HEK293 (cell line): ENCODE data around the gene APOO.

Source experiments
- CTCF ChIA-PET: fragments of 350-600 bp; formaldehyde crosslinking; extraction: SDS; loops from one replicate; lab custom pipeline; 2021; ENCODE audit warnings: antibody characterized with exemption; lab: Yijun Ruan, JAX
- POLR2A ChIA-PET: fragments of 300-600 bp; formaldehyde crosslinking; extraction: SDS; loops from one replicate; lab custom pipeline; 2020; ENCODE audit warnings: antibody characterized with exemption, inconsistent platforms; lab: Yijun Ruan, JAX
- H3K27ac ChIP-seq: fragments of 200-500 bp; sonication (Bioruptor generic); 2 replicates; pipeline ENCODE4 v1.5.1; 2014; ENCODE audit warnings: low read depth, low read length, control low read depth, inconsistent platforms; ENCODE audit errors: extremely low read depth
- H3K36me3 ChIP-seq, 2 experiments: fragments of 200-500 bp in 1 of 2; sonication (Bioruptor generic) in 1 of 2; 1 replicate in 1 of 2; 2 replicates in 1 of 2; pipeline ENCODE4 v1.5.1; 2014 to 2017; ENCODE audit warnings: inconsistent platforms in 2 of 2, low read length in 2 of 2; ENCODE audit not compliant: control insufficient read depth in 2 of 2, insufficient read depth in 1 of 2
- H3K4me1 ChIP-seq: fragments of 200-500 bp; sonication (Bioruptor generic); 2 replicates; pipeline ENCODE4 v1.5.1; 2014; ENCODE audit warnings: mild to moderate bottlenecking, low read length, inconsistent platforms; ENCODE audit not compliant: control insufficient read depth, insufficient read depth
- H3K4me3 ChIP-seq: 2 replicates; pipeline ENCODE4 v1.5.1; 2011; ENCODE audit warnings: low read depth, mild to moderate bottlenecking, control low read depth, low read length, moderate library complexity
- H3K9me3 ChIP-seq: fragments of 200-500 bp; sonication (Bioruptor generic); 2 replicates; pipeline ENCODE4 v1.5.1; 2014; ENCODE audit warnings: low read depth, low read length, inconsistent platforms; ENCODE audit not compliant: control insufficient read depth, insufficient read depth
- EGR2 ChIP-seq: fragments of 450-650 bp; formaldehyde crosslinking; IDR thresholded peaks from 2 replicates; pipeline ENCODE4 v1.5.1; 2016; ENCODE audit warnings: low read depth, missing biosample characterization, missing genetic modification characterization
- GFI1B ChIP-seq: fragments of 450-650 bp; formaldehyde crosslinking; IDR thresholded peaks from 2 replicates; pipeline ENCODE4 v1.5.1; 2016; ENCODE audit warnings: missing biosample characterization, missing genetic modification characterization
- IKZF3 ChIP-seq: fragments of 450-650 bp; IDR thresholded peaks from 2 replicates; pipeline ENCODE4 v1.5.0; 2018; ENCODE audit warnings: missing biosample characterization, mild to moderate bottlenecking, missing genetic modification characterization, moderate library complexity
- MZF1 ChIP-seq: fragments of 450-650 bp; formaldehyde crosslinking; IDR thresholded peaks from 2 replicates; pipeline ENCODE4 v1.5.1; 2017; ENCODE audit warnings: missing biosample characterization, missing genetic modification characterization, borderline replicate concordance
- TRIM28 ChIP-seq: IDR thresholded peaks from 2 replicates; pipeline ENCODE4 v1.6.1; 2011; ENCODE audit warnings: low read length, control low read depth, borderline replicate concordance
- ZBTB8A ChIP-seq: fragments of 450-650 bp; formaldehyde crosslinking; IDR thresholded peaks from 2 replicates; pipeline ENCODE4 v1.5.1; 2016; ENCODE audit warnings: missing biosample characterization, missing genetic modification characterization
- ZFHX2 ChIP-seq: fragments of 450-650 bp; formaldehyde crosslinking; conservative IDR thresholded peaks from 2 replicates; pipeline ENCODE4 v1.5.1; 2016; ENCODE audit warnings: missing biosample characterization, missing genetic modification characterization
- ZNF138 ChIP-seq: fragments of 450-650 bp; formaldehyde crosslinking; IDR thresholded peaks from 2 replicates; pipeline ENCODE4 v1.5.1; 2016; ENCODE audit warnings: missing biosample characterization, missing genetic modification characterization, borderline replicate concordance
- ZNF335 ChIP-seq: fragments of 450-650 bp; formaldehyde crosslinking; conservative IDR thresholded peaks from 2 replicates; pipeline ENCODE4 v1.5.1; 2016; ENCODE audit warnings: missing biosample characterization, missing genetic modification characterization
- ZNF341 ChIP-seq: fragments of 450-650 bp; formaldehyde crosslinking; IDR thresholded peaks from 2 replicates; pipeline ENCODE4; 2016; ENCODE audit warnings: low read depth, missing biosample characterization, missing genetic modification characterization
- ZNF555 ChIP-seq: fragments of 450-650 bp; formaldehyde crosslinking; conservative IDR thresholded peaks from 2 replicates; pipeline ENCODE4 v1.5.1; 2017; ENCODE audit warnings: missing biosample characterization, mild to moderate bottlenecking, missing genetic modification characterization, inconsistent platforms
- ZNF561 ChIP-seq: fragments of 450-650 bp; IDR thresholded peaks from 2 replicates; pipeline ENCODE4 v1.5.1; 2018; ENCODE audit warnings: missing biosample characterization, missing genetic modification characterization, borderline replicate concordance
- ZNF660 ChIP-seq: fragments of 450-650 bp; IDR thresholded peaks from 2 replicates; pipeline ENCODE4 v1.5.1; 2018; ENCODE audit warnings: missing biosample characterization, mild to moderate bottlenecking, missing genetic modification characterization
- ZNF837 ChIP-seq: fragments of 450-650 bp; formaldehyde crosslinking; IDR thresholded peaks from 2 replicates; pipeline ENCODE4 v1.5.1; 2016; ENCODE audit warnings: missing biosample characterization, missing genetic modification characterization
- ZXDB ChIP-seq: fragments of 450-650 bp; formaldehyde crosslinking; IDR thresholded peaks from 2 replicates; pipeline ENCODE4 v1.5.1; 2016; ENCODE audit warnings: missing biosample characterization, missing genetic modification characterization
- TF ChIP-seq, protein P1 (sequence below): fragments of 450-650 bp; formaldehyde crosslinking; IDR thresholded peaks from 2 replicates; pipeline ENCODE4 v1.5.1; 2016; ENCODE audit warnings: missing biosample characterization, missing genetic modification characterization
- TF ChIP-seq, protein P2 (sequence below): fragments of 450-650 bp; formaldehyde crosslinking; IDR thresholded peaks from 2 replicates; pipeline ENCODE4 v1.5.1; 2016; ENCODE audit warnings: missing biosample characterization, missing genetic modification characterization
- TF ChIP-seq, protein P3 (sequence below): fragments of 450-650 bp; formaldehyde crosslinking; IDR thresholded peaks from 2 replicates; pipeline ENCODE4 v1.5.1; 2016; ENCODE audit warnings: missing biosample characterization, missing genetic modification characterization, low read depth

APOO gene

DNA sequence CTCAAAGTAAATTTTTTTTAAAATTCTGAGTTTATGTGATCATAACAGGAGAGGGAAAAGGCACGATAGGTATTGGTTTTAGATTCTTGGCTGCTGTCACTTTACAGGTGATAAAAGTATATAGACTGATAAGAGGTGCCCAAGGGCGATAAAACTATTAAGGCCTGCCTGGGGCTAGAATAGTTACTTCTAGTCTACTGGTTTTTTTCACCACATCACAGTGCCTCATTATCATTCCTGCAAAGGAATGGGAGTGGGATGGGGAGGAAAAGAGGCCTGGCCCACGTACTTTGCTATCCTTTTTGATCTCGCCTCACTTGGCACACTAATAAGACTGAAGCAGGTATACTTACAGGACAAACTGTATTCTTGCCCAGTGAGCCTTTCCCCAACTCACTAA, 46.7 kb upstream of the APOO start:
- TF ChIP-seq IKZF3 (peak; percentile 57; the same call in 1 of the 2 replicates), ZNF561 (no peak), ZNF555 (tag by site-specific recombination) (no peak), ZNF335 (tag by site-specific recombination) (0 out of 2 replicates have a peak, but pooled peaks have one; percentile 6), ZFHX2 (peak; percentile 72), EGR2 (tag by site-specific recombination) (peak; percentile 67), ZXDB (tag by site-specific recombination) (0 out of 2 replicates have a peak, but pooled peaks have one; percentile 23), ZNF138 (no peak), TRIM28 (no peak), ZBTB8A (0 out of 2 replicates have a peak, but pooled peaks have one; percentile 8)
- TF ChIP-seq, protein P1, sequence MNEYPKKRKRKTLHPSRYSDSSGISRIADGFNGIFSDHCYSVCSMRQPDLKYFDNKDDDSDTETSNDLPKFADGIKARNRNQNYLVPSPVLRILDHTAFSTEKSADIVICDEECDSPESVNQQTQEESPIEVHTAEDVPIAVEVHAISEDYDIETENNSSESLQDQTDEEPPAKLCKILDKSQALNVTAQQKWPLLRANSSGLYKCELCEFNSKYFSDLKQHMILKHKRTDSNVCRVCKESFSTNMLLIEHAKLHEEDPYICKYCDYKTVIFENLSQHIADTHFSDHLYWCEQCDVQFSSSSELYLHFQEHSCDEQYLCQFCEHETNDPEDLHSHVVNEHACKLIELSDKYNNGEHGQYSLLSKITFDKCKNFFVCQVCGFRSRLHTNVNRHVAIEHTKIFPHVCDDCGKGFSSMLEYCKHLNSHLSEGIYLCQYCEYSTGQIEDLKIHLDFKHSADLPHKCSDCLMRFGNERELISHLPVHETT (tag by site-specific recombination): no peak
- H3K36me3 ChIP-seq: no peaks in the 10 kb centered on the region

DNA sequence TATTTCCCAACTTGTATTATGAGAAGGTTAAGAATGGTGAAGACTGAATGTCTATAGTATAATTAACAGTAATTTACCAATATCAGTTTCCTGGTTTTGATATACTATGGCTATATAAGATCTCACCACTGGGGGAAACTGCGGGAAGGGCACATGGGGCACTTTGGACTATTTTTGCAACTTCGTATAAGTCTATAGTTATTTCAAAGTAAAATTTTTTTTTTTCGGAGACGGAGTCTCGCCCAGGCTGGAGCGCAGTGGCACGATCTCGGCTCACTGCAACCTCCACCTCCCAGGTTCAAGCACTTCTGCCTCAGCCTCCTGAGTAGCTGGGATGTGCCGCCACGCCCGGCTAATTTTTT, 46.2 kb upstream of the APOO start:
- Histone ChIP-seq H3K9me3 (no peaks in the 10 kb centered on the region), H3K27ac (no peak overlapping the region), H3K4me3 (no peak overlapping the region)
- TF ChIP-seq GFI1B (no peak), ZNF341 (tag by site-specific recombination) (0 out of 2 replicates have a peak, but pooled peaks have one; percentile 10), MZF1 (tag by site-specific recombination) (no peak)
- TF ChIP-seq, protein P2, sequence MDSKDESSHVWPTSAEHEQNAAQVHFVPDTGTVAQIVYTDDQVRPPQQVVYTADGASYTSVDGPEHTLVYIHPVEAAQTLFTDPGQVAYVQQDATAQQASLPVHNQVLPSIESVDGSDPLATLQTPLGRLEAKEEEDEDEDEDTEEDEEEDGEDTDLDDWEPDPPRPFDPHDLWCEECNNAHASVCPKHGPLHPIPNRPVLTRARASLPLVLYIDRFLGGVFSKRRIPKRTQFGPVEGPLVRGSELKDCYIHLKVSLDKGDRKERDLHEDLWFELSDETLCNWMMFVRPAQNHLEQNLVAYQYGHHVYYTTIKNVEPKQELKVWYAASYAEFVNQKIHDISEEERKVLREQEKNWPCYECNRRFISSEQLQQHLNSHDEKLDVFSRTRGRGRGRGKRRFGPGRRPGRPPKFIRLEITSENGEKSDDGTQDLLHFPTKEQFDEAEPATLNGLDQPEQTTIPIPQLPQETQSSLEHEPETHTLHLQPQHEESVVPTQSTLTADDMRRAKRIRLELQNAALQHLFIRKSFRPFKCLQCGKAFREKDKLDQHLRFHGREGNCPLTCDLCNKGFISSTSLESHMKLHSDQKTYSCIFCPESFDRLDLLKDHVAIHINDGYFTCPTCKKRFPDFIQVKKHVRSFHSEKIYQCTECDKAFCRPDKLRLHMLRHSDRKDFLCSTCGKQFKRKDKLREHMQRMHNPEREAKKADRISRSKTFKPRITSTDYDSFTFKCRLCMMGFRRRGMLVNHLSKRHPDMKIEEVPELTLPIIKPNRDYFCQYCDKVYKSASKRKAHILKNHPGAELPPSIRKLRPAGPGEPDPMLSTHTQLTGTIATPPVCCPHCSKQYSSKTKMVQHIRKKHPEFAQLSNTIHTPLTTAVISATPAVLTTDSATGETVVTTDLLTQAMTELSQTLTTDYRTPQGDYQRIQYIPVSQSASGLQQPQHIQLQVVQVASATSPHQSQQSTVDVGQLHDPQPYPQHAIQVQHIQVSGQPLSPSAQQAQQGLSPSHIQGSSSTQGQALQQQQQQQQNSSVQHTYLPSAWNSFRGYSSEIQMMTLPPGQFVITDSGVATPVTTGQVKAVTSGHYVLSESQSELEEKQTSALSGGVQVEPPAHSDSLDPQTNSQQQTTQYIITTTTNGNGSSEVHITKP (tag by site-specific recombination): peak; percentile 61
- TF ChIP-seq, all 188 proteins: peak for 2
- POLR2A ChIA-PET: no interaction called here
- CTCF ChIA-PET: no interaction called here
- H3K36me3 ChIP-seq: no peaks in the 10 kb centered on the region
- H3K4me1 ChIP-seq: no peaks in the 10 kb centered on the region

More for the DNA sequence above, 46.7 kb upstream of the APOO start:
- Histone ChIP-seq H3K4me1 (no peaks in the 10 kb centered on the region), H3K4me3 (no peak overlapping the region), H3K9me3 (no peaks in the 10 kb centered on the region), H3K27ac (no peak overlapping the region)
- POLR2A ChIA-PET: no interaction called here
- CTCF ChIA-PET: interaction anchor here (0.6 kb wide), 1 partner anchor 95 kb away, joined by 3 read pairs; no protein-coding TSS in a partner anchor

DNA sequence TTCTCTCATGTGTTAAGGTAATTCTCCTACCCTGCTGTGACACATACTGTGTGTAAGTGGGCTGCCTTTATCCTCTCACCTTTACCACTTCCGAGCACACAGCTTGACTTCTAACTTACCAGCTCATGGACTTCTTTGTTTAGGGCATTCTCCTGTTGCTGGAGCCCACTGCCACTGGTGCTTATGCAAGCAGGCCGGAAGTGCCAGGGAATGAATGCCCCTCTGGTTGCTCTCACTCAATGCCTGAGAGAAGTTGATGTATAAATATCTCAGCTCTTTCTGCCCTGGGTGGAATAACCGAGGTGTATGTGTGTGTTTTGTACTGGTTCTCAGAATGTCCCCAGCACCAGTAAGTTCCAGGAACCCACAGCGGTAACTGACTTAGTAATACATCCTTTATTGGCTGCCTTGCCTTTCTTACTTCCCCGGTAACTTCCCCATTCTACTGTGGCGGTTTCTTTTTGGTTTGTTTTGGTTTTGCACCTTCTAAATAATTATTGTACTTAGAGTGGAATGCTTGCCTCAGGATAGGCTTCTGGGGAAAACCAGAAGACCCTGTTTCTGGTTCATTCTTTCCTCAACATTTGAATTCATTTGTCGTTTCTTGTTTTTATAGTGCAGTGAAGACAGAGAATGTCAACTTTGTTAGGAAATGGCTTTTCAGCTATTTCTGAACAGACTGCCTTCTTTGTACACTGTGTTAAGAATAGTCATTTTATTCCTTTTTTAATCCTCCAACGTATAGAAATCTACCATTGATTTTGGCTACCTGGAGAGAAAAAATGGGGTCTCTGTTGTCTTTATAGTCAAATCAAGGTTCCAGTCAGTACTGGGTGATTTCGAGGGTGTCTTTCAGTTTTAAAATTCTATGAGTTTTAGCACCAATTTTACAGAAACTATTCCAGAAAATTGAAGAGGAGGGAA, 45.5 kb upstream of the APOO start:
- CTCF ChIA-PET: no interaction called here
- no peak overlapping the region for H3K4me3 ChIP-seq
- TF ChIP-seq ZNF335 (tag by site-specific recombination) (peak; percentile 35), ZNF837 (tag by site-specific recombination) (no peak), TRIM28 (0 out of 2 replicates have a peak, but pooled peaks have one; percentile 10), ZNF660 (0 out of 2 replicates have a peak, but pooled peaks have one; percentile 11)
- TF ChIP-seq, protein P3, sequence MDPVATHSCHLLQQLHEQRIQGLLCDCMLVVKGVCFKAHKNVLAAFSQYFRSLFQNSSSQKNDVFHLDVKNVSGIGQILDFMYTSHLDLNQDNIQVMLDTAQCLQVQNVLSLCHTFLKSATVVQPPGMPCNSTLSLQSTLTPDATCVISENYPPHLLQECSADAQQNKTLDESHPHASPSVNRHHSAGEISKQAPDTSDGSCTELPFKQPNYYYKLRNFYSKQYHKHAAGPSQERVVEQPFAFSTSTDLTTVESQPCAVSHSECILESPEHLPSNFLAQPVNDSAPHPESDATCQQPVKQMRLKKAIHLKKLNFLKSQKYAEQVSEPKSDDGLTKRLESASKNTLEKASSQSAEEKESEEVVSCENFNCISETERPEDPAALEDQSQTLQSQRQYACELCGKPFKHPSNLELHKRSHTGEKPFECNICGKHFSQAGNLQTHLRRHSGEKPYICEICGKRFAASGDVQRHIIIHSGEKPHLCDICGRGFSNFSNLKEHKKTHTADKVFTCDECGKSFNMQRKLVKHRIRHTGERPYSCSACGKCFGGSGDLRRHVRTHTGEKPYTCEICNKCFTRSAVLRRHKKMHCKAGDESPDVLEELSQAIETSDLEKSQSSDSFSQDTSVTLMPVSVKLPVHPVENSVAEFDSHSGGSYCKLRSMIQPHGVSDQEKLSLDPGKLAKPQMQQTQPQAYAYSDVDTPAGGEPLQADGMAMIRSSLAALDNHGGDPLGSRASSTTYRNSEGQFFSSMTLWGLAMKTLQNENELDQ (tag by site-specific recombination): no peak

More for the DNA sequence above, 45.5 kb upstream of the APOO start:
- H3K4me1 ChIP-seq: no peaks in the 10 kb centered on the region
- no peaks in the 10 kb centered on the region for H3K9me3 ChIP-seq
- POLR2A ChIA-PET: no interaction called here
- H3K27ac ChIP-seq: 0 out of 2 replicates have a peak overlapping the region, but pooled peaks have one; percentile 12
- H3K36me3 ChIP-seq: no peaks in the 10 kb centered on the region
